GM21423 (cell line): Measurements from ENCODE around the gene HDDC2.

ENCODE experiments used
- ATAC-seq: cut with Tn5 transposase; IDR thresholded peaks from one replicate; pipeline ENCODE4 v1.9.1; 2021; ENCODE audit warnings: mild to moderate bottlenecking, moderate library complexity; ENCODE audit not compliant: unreplicated experiment

The HDDC2 gene

DNA sequence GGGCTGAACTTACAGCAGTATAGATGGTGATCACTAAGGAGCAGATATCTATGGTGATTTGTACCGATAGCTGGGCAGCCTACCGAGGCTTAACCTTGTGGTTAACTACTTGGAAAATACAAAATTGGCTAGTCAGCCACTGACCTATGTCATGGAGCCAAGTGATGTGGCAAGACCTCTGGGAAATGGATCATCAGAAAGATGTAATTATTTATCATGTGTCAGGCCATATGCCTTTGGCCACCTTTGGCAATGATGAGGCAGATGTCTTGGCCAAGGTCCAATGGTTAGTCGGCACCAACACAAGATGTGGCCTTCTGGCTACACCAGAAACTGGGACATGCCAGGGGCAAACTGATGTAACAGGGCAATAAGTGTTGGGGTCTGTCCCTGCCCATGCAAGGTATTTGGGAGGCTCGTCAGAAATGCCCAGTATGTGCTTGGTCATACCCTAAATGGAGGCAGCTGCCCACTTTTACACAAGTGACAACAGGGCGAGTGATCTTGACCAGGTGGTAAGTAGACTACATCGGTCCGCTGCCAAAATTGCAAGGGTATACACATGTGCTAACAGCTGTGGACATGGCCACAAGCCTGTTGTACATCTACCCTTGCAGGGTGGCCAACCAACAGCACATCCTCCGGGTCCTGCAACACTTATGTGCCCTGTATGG, 30.1 kb downstream of the HDDC2 start:
- no peak for ATAC-seq

DNA sequence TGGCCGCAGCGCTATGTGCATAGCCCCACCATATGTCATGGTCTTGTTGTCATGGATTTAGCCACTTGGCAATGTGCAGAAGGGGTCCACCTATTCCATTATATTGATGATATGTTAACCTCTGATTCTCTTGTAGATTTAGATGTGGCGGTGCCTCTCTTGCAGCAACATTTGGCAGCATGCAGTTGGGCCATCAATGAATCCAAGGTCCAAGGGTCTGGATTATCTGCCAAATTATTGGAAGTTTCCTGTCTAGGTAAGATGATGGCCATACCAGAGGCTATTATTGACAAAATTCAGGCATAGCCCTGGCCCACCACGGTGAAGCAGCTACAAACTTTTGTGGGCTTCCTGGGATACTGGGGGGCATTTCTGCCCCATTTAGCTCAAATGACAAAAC, 31.4 kb downstream of the HDDC2 start:
- no peak for ATAC-seq

DNA sequence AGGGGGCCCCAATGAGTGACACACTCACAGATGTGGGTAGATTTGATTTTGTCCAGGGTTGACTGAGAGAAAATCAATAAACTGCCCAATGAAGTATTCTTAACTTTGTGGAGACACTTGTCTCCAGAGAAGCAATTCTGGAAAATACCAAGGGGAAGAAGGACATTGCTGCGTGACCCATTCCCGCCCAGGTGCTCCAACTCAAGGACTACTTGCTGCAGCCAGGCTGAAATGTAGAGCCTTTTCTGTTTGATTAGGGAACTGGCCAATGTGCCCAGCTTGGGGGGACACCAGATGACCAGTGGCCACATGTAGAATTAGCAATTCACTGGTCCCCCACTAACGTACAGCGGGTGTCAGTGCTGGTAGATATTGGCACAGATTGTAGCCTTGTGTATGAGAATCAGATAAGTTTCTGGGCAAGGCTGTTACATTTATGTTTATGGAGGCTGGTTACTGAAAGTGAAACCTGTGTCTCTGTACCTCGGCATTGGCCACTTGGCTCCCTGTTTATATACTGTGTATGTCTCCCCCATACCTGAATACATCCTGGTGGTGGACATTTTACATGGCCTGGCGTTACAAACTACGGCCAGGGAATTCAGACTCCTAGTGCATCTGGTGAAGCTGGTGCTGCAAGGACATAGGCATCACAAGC, 32.3 kb downstream of the HDDC2 start:
- ATAC-seq, result no peak

DNA sequence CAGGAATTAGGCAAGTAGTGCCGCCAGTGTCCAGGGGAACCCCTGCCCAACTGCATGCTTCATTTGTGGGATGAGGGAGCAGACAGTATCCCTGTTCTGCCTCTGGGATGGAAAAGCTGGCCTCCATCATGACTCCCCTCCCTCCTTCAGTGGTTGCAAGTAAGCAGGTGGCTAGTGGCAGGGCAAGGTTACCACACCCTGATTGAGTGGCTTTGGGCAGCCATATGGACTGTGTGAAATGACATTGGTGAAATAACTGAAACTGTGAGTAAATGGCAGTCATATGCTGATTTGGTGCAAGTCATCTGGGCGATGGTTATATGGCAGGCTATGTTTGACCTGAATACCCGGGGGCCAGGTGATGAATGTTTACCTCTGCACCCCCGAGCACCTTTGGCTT, 33.0 kb downstream of the HDDC2 start:
- ATAC-seq, result no peak

DNA sequence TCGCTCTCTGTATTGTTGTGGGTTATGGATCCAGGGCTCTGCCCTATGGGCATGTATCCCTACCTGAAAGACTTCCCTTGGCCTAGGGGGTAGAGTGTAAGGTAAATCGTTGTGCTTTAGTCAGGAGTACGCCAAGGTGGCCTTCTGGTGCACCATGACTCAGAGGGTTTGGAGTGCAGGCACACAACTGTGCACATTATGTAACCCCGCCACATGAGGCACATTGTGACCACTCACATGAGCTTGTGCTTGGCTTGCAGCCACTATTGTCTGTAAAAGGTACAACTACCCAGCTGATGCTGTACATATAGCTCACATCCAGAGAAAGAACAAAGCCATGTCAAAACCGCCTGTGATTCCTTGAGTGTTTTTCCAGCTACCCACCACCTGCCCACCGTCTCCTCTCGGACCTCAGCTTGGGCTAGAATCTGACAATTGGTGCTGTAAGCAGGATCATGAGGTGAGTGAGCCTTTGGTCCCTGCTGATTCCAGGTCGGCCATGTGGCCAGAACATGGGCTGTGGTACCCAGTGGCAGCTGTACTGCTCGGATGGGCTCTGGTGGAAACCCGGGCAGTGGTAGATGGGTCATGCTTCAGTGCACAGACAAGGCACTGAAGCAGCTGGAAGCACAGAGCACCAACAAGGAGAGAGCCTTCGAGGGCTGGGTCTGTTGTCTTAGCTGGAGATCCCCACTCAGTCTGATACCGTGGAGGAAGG, 33.8 kb downstream of the HDDC2 start:
- ATAC-seq, result no peak

DNA sequence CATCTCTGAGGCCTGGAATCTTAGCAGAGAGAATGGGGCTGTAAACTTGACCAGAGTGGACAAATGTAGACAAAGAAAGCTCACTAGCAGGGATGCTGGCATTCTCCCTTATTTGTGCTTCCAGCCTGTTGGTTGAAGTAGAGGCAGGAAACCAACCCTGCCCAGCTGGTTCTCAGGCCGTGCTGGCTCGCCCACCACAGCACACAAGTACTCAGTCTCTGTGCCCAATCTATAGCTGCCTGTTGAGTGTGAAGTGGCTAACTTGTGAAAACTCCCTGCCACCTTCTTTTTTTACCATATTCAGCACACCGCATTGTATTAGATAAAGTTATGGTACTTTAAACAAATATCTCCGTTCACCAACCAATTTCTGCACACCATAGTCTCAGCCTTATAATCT, 37.3 kb downstream of the HDDC2 start:
- no peak for ATAC-seq

DNA sequence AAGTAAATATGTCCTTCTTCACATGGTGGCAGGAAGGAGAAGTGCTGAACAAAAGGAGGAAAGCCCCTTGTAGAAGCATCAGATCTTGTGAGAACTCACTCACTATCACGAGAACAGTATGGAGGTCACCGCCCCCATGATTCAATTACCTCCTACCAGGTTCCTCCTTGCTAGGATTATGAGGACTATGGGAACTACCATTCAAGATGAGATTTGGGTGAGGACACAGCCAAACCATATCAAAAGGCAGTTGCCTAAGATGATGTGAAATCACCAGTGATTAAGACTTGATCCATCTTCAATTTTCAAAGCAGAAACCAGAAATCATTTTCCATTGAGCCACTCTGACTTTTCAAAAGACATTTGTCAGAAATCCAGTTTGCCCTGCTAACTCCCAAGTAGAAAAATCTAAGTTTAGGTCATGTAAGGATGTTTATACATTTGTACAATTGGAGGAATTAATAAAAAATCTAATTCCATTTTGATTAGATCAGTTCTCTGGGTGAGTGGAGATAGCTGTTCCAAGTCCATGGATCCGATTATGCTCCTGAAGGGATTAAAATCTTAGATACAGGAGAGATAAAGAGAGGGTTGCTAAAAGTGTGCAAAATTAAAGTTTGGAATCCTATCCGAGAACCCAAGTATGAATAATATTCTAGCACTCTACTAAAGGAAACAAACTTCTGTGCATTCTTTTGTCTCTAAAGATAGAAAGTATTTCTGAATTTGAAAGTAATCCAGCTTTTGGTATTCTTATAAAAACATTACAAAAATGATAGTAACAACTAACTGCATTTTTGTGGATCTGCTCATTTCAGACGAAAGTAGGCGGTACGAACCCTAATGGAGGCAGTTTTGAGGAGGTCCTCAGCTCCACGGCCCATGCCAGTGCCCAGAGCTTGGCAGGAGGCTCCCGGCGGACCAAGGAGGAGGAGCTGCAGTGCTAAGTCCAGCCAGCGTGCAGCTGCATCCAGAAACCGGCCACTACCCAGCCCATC, 39.5 kb downstream of the HDDC2 start:
- ATAC-seq, result no peak

DNA sequence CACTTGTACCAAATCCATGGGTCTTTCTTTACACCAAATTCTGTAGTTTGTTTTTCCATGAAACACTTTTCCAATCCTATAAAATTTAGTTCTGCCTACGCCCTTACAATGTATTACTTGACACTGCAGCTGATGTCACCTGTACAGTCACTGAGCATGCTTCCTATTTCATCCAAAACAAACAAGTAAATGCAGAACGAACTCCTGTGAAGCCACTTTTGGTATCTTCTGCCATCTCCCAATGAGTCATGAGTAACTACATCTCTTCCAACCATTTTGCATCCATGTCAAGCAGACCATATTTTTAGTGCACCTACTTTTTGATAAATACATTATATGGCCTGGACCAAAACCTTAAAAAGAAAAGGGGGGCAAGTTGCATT, 42.4 kb downstream of the HDDC2 start:
- no peak for ATAC-seq

DNA sequence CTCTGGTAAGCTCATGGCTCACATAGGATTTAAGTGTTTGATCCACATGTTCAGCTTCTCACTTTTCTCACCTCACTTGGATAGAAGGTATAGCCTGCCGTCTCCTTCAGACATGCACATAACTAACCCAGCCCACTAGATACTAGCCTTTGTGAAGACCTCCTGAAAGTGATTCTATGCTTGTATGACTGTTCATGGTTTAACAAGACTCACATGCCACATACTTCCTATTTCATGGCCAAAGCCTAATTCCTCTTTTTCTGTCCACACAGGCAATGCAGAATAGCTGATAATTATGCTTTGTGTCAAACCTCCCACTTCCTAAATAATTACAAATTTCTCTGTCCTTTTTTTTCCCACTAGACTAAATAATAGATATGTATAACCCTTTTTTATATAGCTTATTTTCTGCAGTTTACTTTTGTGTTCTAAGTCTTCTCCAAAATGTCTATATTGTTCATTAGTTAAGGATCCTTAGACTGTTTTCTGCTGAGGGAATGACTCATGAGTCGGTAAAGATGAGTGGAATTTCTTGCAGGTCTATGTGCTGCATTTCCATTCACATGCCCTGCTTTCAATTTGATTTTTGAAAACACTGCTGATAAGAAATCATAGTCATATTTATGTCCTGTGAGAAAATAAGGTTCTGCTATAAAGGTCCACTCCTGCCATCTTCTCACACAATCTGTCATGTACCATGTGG, 43.0 kb downstream of the HDDC2 start:
- ATAC-seq, result peak; percentile 65

DNA sequence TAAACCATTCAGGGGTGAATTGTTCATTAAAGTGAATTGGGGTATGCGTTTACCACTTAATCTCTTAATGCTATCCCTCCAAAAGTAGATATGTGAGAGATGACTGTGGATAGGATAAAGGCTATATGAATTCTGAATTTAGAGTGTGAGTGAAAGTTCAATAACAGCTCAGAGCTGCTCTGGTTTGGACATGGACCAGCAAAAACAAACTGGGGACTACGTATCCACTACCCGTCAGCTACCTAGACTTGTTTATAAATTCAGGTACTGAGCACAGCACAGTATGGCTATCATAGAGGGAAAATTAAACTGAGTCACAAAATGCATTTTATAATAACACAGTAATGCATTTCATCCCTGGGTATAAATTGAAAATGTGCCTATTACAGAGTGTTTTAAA, 44.4 kb downstream of the HDDC2 start:
- no peak for ATAC-seq

DNA sequence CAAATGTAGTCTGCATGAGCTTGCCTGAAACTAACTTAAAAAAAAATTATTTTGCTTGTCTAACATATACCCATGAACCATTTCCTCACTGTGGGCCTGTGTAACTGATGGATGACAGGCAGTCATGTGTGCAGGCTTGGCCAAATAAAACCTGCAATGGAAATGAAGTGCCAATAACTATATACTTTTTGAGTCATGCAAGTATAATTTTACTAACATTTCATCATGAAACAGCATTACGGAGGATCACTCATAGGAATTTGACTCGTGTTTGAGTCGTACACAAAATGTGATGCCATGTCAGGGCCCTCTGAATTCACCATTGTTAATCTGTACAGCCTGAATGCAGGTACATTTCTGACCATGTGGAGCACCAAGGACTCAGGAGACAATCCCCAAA, 46.6 kb downstream of the HDDC2 start:
- no peak for ATAC-seq

DNA sequence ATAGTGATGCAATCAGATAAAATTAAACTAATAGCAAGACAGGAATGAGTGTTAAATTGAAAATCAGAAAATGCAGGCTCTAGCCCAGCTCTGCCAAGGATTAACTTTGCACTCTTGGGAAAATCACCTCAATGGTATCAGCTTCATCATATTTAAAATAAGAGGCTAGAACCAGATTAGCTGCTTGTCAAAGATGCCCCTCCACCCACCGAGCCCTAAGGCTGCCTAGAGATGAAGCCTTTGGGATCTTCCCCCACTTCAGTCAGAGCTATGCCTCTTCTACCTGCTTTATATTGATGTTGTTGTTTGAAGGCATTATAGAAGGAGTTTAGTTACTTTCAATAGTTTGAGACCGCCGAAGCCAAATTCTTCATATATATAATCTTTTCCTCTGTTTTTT, 47.4 kb downstream of the HDDC2 start:
- ATAC-seq, result no peak

DNA sequence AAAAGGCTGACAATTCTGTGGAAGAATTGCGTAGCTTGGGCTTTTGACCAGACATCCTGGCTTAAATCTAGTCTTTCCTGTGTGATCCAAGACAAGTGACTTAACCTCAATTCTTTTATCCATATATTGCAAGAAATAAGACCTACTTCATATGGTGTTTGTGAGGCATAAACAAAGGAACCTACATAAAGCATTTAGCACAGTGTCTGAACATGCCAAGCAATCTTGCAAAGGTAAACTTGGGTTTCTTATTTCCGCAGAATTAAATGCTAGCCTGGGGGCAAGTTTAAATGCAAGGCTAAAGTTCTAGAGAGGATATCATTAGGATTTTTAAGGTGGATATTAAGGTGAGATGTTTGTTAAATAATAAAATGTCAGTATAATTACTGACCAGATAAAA, 47.9 kb downstream of the HDDC2 start:
- ATAC-seq, result no peak

DNA sequence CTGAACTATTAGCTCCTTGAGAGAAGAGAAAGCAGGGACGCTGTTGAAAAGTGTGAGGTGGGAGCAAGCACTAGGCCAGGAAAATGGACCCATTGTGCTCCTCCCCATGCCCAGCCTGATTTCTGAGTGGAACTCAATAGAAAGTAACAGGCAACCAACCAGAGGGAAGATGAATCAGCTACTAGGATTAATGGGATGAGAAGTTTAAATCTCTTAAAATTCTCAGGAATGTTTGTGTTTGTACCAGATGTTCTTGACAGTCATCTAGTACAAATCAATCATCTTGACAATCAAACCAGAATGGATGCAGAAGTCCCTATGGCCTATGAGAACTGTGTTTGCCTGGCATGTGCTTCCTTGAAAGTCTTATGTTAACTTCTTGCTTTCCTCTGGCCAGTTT, 48.9 kb downstream of the HDDC2 start:
- ATAC-seq, result no peak

DNA sequence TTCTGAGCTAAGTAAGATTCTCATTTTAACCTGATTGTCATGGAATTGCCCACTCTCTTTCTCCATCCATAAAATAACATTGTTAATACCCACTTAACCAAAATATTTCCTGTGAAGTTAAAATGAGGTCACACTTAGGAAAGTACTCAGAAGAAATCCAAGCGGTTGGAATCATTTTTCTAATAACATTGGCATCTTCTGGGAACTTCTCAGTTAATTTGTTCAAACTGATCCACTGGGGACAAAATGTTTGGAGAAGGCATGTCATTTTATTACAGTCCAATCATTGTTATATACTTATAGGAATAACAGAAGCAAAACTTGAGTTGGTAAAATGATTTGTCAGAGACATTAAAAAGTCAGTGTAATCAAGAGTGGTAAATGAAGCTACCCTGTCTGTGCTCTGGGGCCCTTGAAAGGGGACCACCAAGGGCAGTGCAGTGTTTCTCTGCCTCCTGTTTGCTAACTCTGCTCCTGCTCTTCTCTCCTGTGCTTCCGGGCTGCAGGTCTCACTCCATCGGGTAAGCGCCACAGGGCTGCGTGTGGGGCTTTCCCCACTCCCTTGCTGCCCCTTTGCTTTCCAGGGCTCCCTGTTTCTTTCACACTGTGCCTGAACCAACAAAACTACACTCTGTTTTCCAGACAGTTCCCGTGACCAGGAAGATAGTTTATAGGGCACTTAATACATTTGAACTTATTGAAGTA, 50.1 kb downstream of the HDDC2 start:
- ATAC-seq, result no peak

DNA sequence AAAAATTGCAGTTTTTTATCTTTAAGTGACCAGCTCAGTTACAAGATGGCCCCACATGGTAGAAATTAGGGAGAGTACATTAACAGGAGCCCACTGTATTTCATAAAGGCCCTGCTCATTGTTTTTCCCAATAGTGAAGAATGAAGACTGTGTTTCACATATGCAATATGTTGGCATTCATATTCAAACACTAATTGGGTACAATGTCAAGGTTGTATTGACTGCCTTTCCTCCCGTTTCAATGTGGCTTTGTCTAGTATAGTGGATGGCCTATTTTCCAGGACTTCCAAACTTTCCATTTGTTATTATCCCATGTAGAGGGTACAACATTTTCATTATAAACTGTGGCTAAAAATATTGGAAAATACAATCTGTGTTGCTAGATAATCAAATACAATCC, 51.3 kb downstream of the HDDC2 start:
- ATAC-seq, result no peak

DNA sequence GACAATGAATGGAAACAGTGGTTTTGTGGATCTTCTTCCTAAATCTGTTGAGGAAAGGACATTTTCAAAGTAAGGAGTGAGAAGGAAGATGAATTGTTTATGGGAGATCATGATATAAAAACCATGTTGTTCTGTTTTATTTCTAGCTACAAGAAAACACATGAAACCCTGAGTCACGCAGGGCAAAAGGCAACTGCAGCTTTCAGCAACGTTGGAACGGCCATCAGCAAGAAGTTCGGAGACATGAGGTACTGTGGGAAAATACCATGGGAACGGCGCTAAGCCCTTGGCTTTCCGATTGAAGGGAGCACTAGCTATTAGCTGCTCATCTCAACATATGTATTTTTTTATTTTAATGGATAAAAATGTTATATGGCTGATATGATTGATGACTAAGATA, 53.6 kb downstream of the HDDC2 start:
- no peak for ATAC-seq

DNA sequence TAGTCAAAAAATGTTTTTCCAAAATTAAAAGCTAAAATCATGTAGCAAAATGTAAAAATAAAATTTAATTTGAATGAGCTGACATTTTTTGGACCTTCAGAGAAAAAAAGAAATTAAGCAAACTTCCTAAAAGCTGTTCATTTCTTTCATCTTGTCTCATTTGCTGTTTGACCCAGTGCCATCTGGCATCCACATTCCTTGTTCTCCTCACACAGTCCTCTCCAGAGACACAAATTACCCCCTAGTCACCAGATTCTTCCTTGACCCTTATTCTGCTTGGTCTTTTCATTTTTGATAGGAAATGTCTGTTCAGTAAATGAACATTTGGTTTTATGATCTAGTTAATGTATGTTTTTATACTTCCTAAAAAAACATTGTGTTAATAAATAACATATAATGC, 55.2 kb downstream of the HDDC2 start:
- ATAC-seq, result no peak

DNA sequence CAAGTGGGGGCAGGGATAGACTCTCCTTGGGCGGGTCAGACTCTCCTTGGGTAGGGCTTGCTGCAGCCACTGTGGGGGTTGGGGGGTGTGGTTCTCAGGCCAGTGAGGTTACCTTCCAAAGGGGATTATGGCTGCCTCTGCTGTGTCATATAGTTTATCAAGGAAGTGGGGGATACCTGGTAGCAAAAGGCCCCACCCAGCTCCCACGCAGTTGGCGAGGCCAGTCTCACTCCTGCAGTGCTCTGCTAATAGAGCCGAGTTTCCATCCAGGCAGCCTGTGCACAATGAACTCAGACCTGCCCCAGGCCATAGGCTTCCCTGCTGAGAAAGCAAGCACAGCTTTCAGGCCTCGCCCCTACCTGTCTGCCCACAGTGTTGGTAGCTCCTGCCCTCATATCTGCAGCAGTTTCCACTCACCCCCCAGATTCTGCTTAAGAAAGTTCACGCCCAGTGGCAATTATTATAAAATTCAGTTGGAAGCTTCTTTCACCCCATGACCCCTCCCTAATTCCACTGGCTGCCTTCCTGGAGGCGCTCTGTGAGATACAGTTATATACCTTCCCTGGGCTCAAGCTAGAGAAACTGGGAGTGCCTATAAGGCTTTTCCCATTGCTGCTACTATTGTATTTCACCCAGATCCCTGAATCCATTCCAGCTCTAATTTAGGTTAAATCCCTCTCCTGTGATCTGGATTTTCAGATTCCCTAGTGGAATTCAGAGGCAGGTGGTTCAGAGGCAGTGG, 56.1 kb downstream of the HDDC2 start:
- ATAC-seq, result no peak
